ENCODE results near the gene CACNA1F. TPM values are rescaled to one million over a fixed set of nuclear protein-coding genes. Genes with fewer than 3 reads are reported as not detected.

The CACNA1F gene
- total RNA-seq, 1 donor from 2014 or later: not detected

- Histone ChIP-seq H3K4me3 (ENCODE audit: low read length in 3 of 3) (no peak overlapping the region), H3K4me1 (ENCODE audit: control insufficient read depth in 3 of 3, insufficient read depth in 3 of 3, low read length in 3 of 3) (peaks cover 0 to 3% (median 0%) of the 10 kb centered on the region in 3 donors), H3K9me3 (ENCODE audit: control insufficient read depth in 3 of 3, low read length in 3 of 3) (no peaks in the 10 kb centered on the region)
These were observed 1.7 kb downstream of the CACNA1F start for GRCh38 chrX:49231333-49232000.

GRCh38 chrX:49230500-49231232 lies 2.5 kb downstream of the CACNA1F start:
- Histone ChIP-seq H3K36me3 (ENCODE audit: control insufficient read depth in 3 of 3, insufficient read depth in 3 of 3, low read length in 3 of 3) (no peaks in the 10 kb centered on the region), H3K27ac (ENCODE audit: low read depth, low read length) (no peak overlapping the region), H3K9me3 (ENCODE audit: control insufficient read depth in 3 of 3, low read length in 3 of 3) (no peaks in the 10 kb centered on the region), H3K9ac (ENCODE audit: low read depth in 1 of 3, low read length in 3 of 3) (peak overlapping the region in 2 of 3 donors; percentile 33), H3K4me1 (ENCODE audit: control insufficient read depth in 3 of 3, insufficient read depth in 3 of 3, low read length in 3 of 3) (no peaks in the 10 kb centered on the region), H3K4me3 (ENCODE audit: low read length in 3 of 3) (peak overlapping the region in 2 of 3 donors; percentile 45 to 54), H3K27me3 (ENCODE audit: control insufficient read depth in 3 of 3, insufficient read depth in 3 of 3, low read length in 3 of 3) (peaks cover 0 to 3% (median 2%) of the 10 kb centered on the region in 3 donors)

More at GRCh38 chrX:49231333-49232000, 1.7 kb downstream of the CACNA1F start:
- Histone ChIP-seq H3K36me3 (ENCODE audit: control insufficient read depth in 3 of 3, insufficient read depth in 3 of 3, low read length in 3 of 3) (no peaks in the 10 kb centered on the region), H3K9ac (ENCODE audit: low read depth in 1 of 3, low read length in 3 of 3) (no peak overlapping the region), H3K27me3 (ENCODE audit: control insufficient read depth in 3 of 3, insufficient read depth in 3 of 3, low read length in 3 of 3) (peaks cover 0 to 3% (median 0%) of the 10 kb centered on the region in 3 donors), H3K27ac (ENCODE audit: low read depth, low read length) (no peak overlapping the region)

- H3K27me3 ChIP-seq (ENCODE audit: control insufficient read depth in 3 of 3, insufficient read depth in 3 of 3, low read length in 3 of 3): peaks cover 0 to 3% (median 3%) of the 10 kb centered on the region in 3 donors
- no peaks in the 10 kb centered on the region for H3K36me3 ChIP-seq (ENCODE audit: control insufficient read depth in 3 of 3, insufficient read depth in 3 of 3, low read length in 3 of 3)
- H3K4me1 ChIP-seq (ENCODE audit: control insufficient read depth in 3 of 3, insufficient read depth in 3 of 3, low read length in 3 of 3): no peaks in the 10 kb centered on the region
- no peak overlapping the region for H3K27ac ChIP-seq (ENCODE audit: low read depth, low read length)
- no peak overlapping the region for H3K4me3 ChIP-seq (ENCODE audit: low read length in 3 of 3)
- H3K9ac ChIP-seq (ENCODE audit: low read depth in 1 of 3, low read length in 3 of 3): no peak overlapping the region
- H3K9me3 ChIP-seq (ENCODE audit: control insufficient read depth in 3 of 3, low read length in 3 of 3): no peaks in the 10 kb centered on the region
These were observed 5.0 kb downstream of the CACNA1F start for GRCh38 chrX:49228185-49228584.

- no peak overlapping the region for H3K9ac ChIP-seq (ENCODE audit: low read depth in 1 of 3, low read length in 3 of 3)
- no peaks in the 10 kb centered on the region for H3K36me3 ChIP-seq (ENCODE audit: control insufficient read depth in 3 of 3, insufficient read depth in 3 of 3, low read length in 3 of 3)
- H3K27me3 ChIP-seq (ENCODE audit: control insufficient read depth in 3 of 3, insufficient read depth in 3 of 3, low read length in 3 of 3): peaks cover 0 to 3% (median 3%) of the 10 kb centered on the region in 3 donors
- no peak overlapping the region for H3K4me3 ChIP-seq (ENCODE audit: low read length in 3 of 3)
- no peaks in the 10 kb centered on the region for H3K9me3 ChIP-seq (ENCODE audit: control insufficient read depth in 3 of 3, low read length in 3 of 3)
- no peak overlapping the region for H3K27ac ChIP-seq (ENCODE audit: low read depth, low read length)
- no peaks in the 10 kb centered on the region for H3K4me1 ChIP-seq (ENCODE audit: control insufficient read depth in 3 of 3, insufficient read depth in 3 of 3, low read length in 3 of 3)
These were observed 5.4 kb downstream of the CACNA1F start for GRCh38 chrX:49227726-49228125.

- H3K27me3 ChIP-seq (ENCODE audit: control insufficient read depth in 3 of 3, insufficient read depth in 3 of 3, low read length in 3 of 3): peaks cover 0 to 3% (median 3%) of the 10 kb centered on the region in 3 donors
- no peaks in the 10 kb centered on the region for H3K36me3 ChIP-seq (ENCODE audit: control insufficient read depth in 3 of 3, insufficient read depth in 3 of 3, low read length in 3 of 3)
- no peaks in the 10 kb centered on the region for H3K4me1 ChIP-seq (ENCODE audit: control insufficient read depth in 3 of 3, insufficient read depth in 3 of 3, low read length in 3 of 3)
- no peaks in the 10 kb centered on the region for H3K9me3 ChIP-seq (ENCODE audit: control insufficient read depth in 3 of 3, low read length in 3 of 3)
- H3K4me3 ChIP-seq (ENCODE audit: low read length in 3 of 3): no peak overlapping the region
- H3K9ac ChIP-seq (ENCODE audit: low read depth in 1 of 3, low read length in 3 of 3): no peak overlapping the region
- H3K27ac ChIP-seq (ENCODE audit: low read depth, low read length): no peak overlapping the region
These were observed 6.2 kb downstream of the CACNA1F start for GRCh38 chrX:49226946-49227345.

GRCh38 chrX:49225858-49226257 lies 7.3 kb downstream of the CACNA1F start:
- Histone ChIP-seq H3K9ac (ENCODE audit: low read depth in 1 of 3, low read length in 3 of 3) (no peak overlapping the region), H3K4me3 (ENCODE audit: low read length in 3 of 3) (no peak overlapping the region), H3K27ac (ENCODE audit: low read depth, low read length) (no peak overlapping the region), H3K9me3 (ENCODE audit: control insufficient read depth in 3 of 3, low read length in 3 of 3) (no peaks in the 10 kb centered on the region), H3K4me1 (ENCODE audit: control insufficient read depth in 3 of 3, insufficient read depth in 3 of 3, low read length in 3 of 3) (no peaks in the 10 kb centered on the region), H3K36me3 (ENCODE audit: control insufficient read depth in 3 of 3, insufficient read depth in 3 of 3, low read length in 3 of 3) (no peaks in the 10 kb centered on the region), H3K27me3 (ENCODE audit: control insufficient read depth in 3 of 3, insufficient read depth in 3 of 3, low read length in 3 of 3) (peaks cover 0 to 3% (median 3%) of the 10 kb centered on the region in 3 donors)

- Histone ChIP-seq H3K4me1 (ENCODE audit: control insufficient read depth in 3 of 3, insufficient read depth in 3 of 3, low read length in 3 of 3) (no peaks in the 10 kb centered on the region), H3K27me3 (ENCODE audit: control insufficient read depth in 3 of 3, insufficient read depth in 3 of 3, low read length in 3 of 3) (peaks cover 0 to 3% (median 3%) of the 10 kb centered on the region in 3 donors), H3K36me3 (ENCODE audit: control insufficient read depth in 3 of 3, insufficient read depth in 3 of 3, low read length in 3 of 3) (no peaks in the 10 kb centered on the region), H3K4me3 (ENCODE audit: low read length in 3 of 3) (no peak overlapping the region), H3K27ac (ENCODE audit: low read depth, low read length) (no peak overlapping the region), H3K9me3 (ENCODE audit: control insufficient read depth in 3 of 3, low read length in 3 of 3) (no peaks in the 10 kb centered on the region), H3K9ac (ENCODE audit: low read depth in 1 of 3, low read length in 3 of 3) (no peak overlapping the region)
These were observed 11.3 kb downstream of the CACNA1F start for GRCh38 chrX:49221868-49222267.

- Histone ChIP-seq H3K4me3 (ENCODE audit: low read length in 3 of 3) (no peak overlapping the region), H3K36me3 (ENCODE audit: control insufficient read depth in 3 of 3, insufficient read depth in 3 of 3, low read length in 3 of 3) (no peaks in the 10 kb centered on the region), H3K9ac (ENCODE audit: low read depth in 1 of 3, low read length in 3 of 3) (no peak overlapping the region), H3K9me3 (ENCODE audit: control insufficient read depth in 3 of 3, low read length in 3 of 3) (no peaks in the 10 kb centered on the region), H3K27ac (ENCODE audit: low read depth, low read length) (no peak overlapping the region), H3K27me3 (ENCODE audit: control insufficient read depth in 3 of 3, insufficient read depth in 3 of 3, low read length in 3 of 3) (peaks cover 0 to 3% (median 0%) of the 10 kb centered on the region in 3 donors), H3K4me1 (ENCODE audit: control insufficient read depth in 3 of 3, insufficient read depth in 3 of 3, low read length in 3 of 3) (no peaks in the 10 kb centered on the region)
These were observed 13.0 kb downstream of the CACNA1F start for GRCh38 chrX:49220100-49220499.

GRCh38 chrX:49214996-49215526 lies 18.1 kb downstream of the CACNA1F start:
- H3K27ac ChIP-seq (ENCODE audit: low read depth, low read length): no peak overlapping the region
- H3K9ac ChIP-seq (ENCODE audit: low read depth in 1 of 3, low read length in 3 of 3): no peak overlapping the region

GRCh38 chrX:49214416-49214815 lies 18.7 kb downstream of the CACNA1F start:
- peaks cover 0 to 5% (median 2%) of the 10 kb centered on the region in 3 donors for H3K27me3 ChIP-seq (ENCODE audit: control insufficient read depth in 3 of 3, insufficient read depth in 3 of 3, low read length in 3 of 3)
- no peak overlapping the region for H3K4me3 ChIP-seq (ENCODE audit: low read length in 3 of 3)
- no peak overlapping the region for H3K9ac ChIP-seq (ENCODE audit: low read depth in 1 of 3, low read length in 3 of 3)
- no peaks in the 10 kb centered on the region for H3K9me3 ChIP-seq (ENCODE audit: control insufficient read depth in 3 of 3, low read length in 3 of 3)
- H3K27ac ChIP-seq (ENCODE audit: low read depth, low read length): no peak overlapping the region
- no peaks in the 10 kb centered on the region for H3K36me3 ChIP-seq (ENCODE audit: control insufficient read depth in 3 of 3, insufficient read depth in 3 of 3, low read length in 3 of 3)
- H3K4me1 ChIP-seq (ENCODE audit: control insufficient read depth in 3 of 3, insufficient read depth in 3 of 3, low read length in 3 of 3): no peaks in the 10 kb centered on the region

More at GRCh38 chrX:49214996-49215526, 18.1 kb downstream of the CACNA1F start:
- no peaks in the 10 kb centered on the region for H3K9me3 ChIP-seq (ENCODE audit: control insufficient read depth in 3 of 3, low read length in 3 of 3)
- H3K36me3 ChIP-seq (ENCODE audit: control insufficient read depth in 3 of 3, insufficient read depth in 3 of 3, low read length in 3 of 3): no peaks in the 10 kb centered on the region
- H3K4me1 ChIP-seq (ENCODE audit: control insufficient read depth in 3 of 3, insufficient read depth in 3 of 3, low read length in 3 of 3): no peaks in the 10 kb centered on the region
- no peaks in the 10 kb centered on the region for H3K27me3 ChIP-seq (ENCODE audit: control insufficient read depth in 3 of 3, insufficient read depth in 3 of 3, low read length in 3 of 3)
- no peak overlapping the region for H3K4me3 ChIP-seq (ENCODE audit: low read length in 3 of 3)
